PC-9 (cell line): Measurements from ENCODE around the gene SV2C.

Experiments
- CTCF ChIP-seq: fragments of 200-600 bp; sonication (generic); conservative IDR thresholded peaks from 2 replicates; pipeline ENCODE4 v1.6.1; 2017; ENCODE audit warnings: mixed run types, antibody characterized with exemption, mild to moderate bottlenecking, moderate library complexity
- EZH2 ChIP-seq: fragments of 200-600 bp; sonication (generic); IDR thresholded peaks from 2 replicates; pipeline ENCODE4 v1.8.0; 2017; ENCODE audit warnings: antibody characterized with exemption, low read depth

- no peak for TF ChIP-seq CTCF
- TF ChIP-seq EZH2, result no peak
These were observed 168.5 kb downstream of the SV2C start for GRCh38 chr5:76251656-76252055.
